GM12878 (cell line): ENCODE results near the gene ENAH. TPM values are rescaled to one million over a fixed set of nuclear protein-coding genes. Genes with fewer than 3 reads are reported as not detected.

Experiments
- ATAC-seq: fragments of 200-7000 bp; cut with Tn5 transposase; 3 replicates; pipeline ENCODE4 v1.9.1; 2020; ENCODE audit warnings: mild to moderate bottlenecking, moderate library complexity
- BruUV-seq: library from RNA; stranded (reverse); fragments of 400-500 nt; replicated peaks from 2 replicates; lab custom pipeline; 2021; lab: Mats Ljungman, UMichigan
- CTCF ChIA-PET: fragments of 300-600 bp; sonication (Branson Sonifier 250); formaldehyde crosslinking; extraction: SDS; loops from one replicate; lab custom pipeline; 2021; ENCODE audit warnings: inconsistent platforms; lab: Yijun Ruan, JAX
- POLR2A ChIA-PET: fragments of 350-600 bp; formaldehyde crosslinking; extraction: SDS; loops from one replicate; lab custom pipeline; 2021; ENCODE audit warnings: inconsistent platforms; lab: Charles Lee
- RAD21 ChIA-PET: fragments of 300-600 bp; sonication (Branson Sonifier 250); formaldehyde crosslinking; loops from one replicate; lab custom pipeline; 2023; ENCODE audit warnings: antibody characterized with exemption; ENCODE audit not compliant: unreplicated experiment; lab: Charles Lee
- SMC1A ChIA-PET: fragments of 300-600 bp; sonication (Branson Sonifier 250); formaldehyde crosslinking; loops from one replicate; lab custom pipeline; 2023; ENCODE audit not compliant: unreplicated experiment, uncharacterized antibody; lab: Charles Lee
- DNase-seq: peaks from one replicate; pipeline ENCODE4 v3.0.0-alpha.2; 2011; ENCODE audit warnings: low read depth, low spot score
- FAIRE-seq: peaks from 3 replicates; lab custom pipeline; 2011; peaks lifted over from hg19 to GRCh38; lab: Jason Lieb, UNC
- H2AFZ ChIP-seq: 2 replicates; pipeline ENCODE4 v1.6.0; 2011; ENCODE audit warnings: low read depth, low read length, control low read depth; ENCODE audit not compliant: control insufficient read depth
- H3K27ac ChIP-seq: 2 replicates; pipeline ENCODE4 v1.5.1; 2011; ENCODE audit warnings: control low read depth; ENCODE audit not compliant: control insufficient read depth, insufficient read depth
- H3K27me3 ChIP-seq, 2 experiments: replicated peaks in 1 of 2; 2 replicates each; pipeline versions ENCODE4 v1.6.0 to v1.6.1; 2011; ENCODE audit warnings: low read length in 1 of 2; ENCODE audit not compliant: control insufficient read depth in 2 of 2, insufficient read depth in 2 of 2
- H3K36me3 ChIP-seq, 2 experiments: 2 replicates each; pipeline ENCODE4 v1.5.1; 2011; ENCODE audit warnings: low read length in 1 of 2; ENCODE audit not compliant: control insufficient read depth in 2 of 2, insufficient read depth in 2 of 2
- H3K4me1 ChIP-seq: 2 replicates; pipeline ENCODE4 v1.6.1; 2011; ENCODE audit warnings: mild to moderate bottlenecking, low read length, moderate library complexity, mixed read lengths; ENCODE audit not compliant: control insufficient read depth, insufficient read depth
- H3K4me2 ChIP-seq: 2 replicates; pipeline ENCODE4 v1.6.0; 2011; ENCODE audit warnings: control low read depth; ENCODE audit not compliant: control insufficient read depth, insufficient read depth
- H3K4me3 ChIP-seq: fragments of 200-600 bp; sonication (generic); 2 replicates; pipeline ENCODE4 v1.5.1; 2016
- H3K79me2 ChIP-seq: 2 replicates; pipeline ENCODE4 v1.6.0; 2011; ENCODE audit warnings: low read length; ENCODE audit not compliant: control insufficient read depth, insufficient read depth
- H3K9ac ChIP-seq: 2 replicates; pipeline ENCODE4 v1.8.0; 2011; ENCODE audit warnings: low read length, control low read depth, mixed read lengths; ENCODE audit not compliant: control insufficient read depth, insufficient read depth
- H3K9me3 ChIP-seq: replicated peaks from 3 replicates; pipeline ENCODE4 v1.5.1; 2011; ENCODE audit warnings: mild to moderate bottlenecking, low read length; ENCODE audit not compliant: control insufficient read depth, insufficient read depth
- H4K20me1 ChIP-seq: 2 replicates; pipeline ENCODE4 v1.6.0; 2011; ENCODE audit not compliant: control insufficient read depth, insufficient read depth
- CBX5 ChIP-seq: sonication (generic); IDR thresholded peaks from 2 replicates; pipeline ENCODE4 v1.6.1; 2016; ENCODE audit warnings: low read depth, moderate library complexity, mild to moderate bottlenecking, inconsistent platforms
- CUX1 ChIP-seq: IDR thresholded peaks from 2 replicates; pipeline ENCODE4 v1.6.1; 2012; ENCODE audit warnings: improper control_type of control experiment, low read depth, low read length; ENCODE audit not compliant: insufficient replicate concordance
- HDAC6 ChIP-seq: fragments of 200-600 bp; sonication (generic); IDR thresholded peaks from one replicate; pipeline ENCODE4 v1.8.0; 2017; ENCODE audit warnings: antibody characterized with exemption; ENCODE audit not compliant: unreplicated experiment
- IRF3 ChIP-seq: fragments of 450-650 bp; IDR thresholded peaks from 2 replicates; pipeline ENCODE4 v1.6.1; 2014; ENCODE audit warnings: mild to moderate bottlenecking
- MAX ChIP-seq: IDR thresholded peaks from 2 replicates; pipeline ENCODE4 v1.6.1; 2012; ENCODE audit warnings: low read depth, low read length, improper control_type of control experiment
- MEF2A ChIP-seq: IDR thresholded peaks from 2 replicates; pipeline ENCODE4 v1.6.1; 2011; ENCODE audit warnings: low read depth, mild to moderate bottlenecking, low read length, moderate library complexity; ENCODE audit not compliant: insufficient read depth
- NFIC ChIP-seq: IDR thresholded peaks from 2 replicates; pipeline ENCODE4 v1.6.1; 2012; ENCODE audit warnings: low read depth, mild to moderate bottlenecking, inconsistent platforms, low read length, moderate library complexity
- REST ChIP-seq: IDR thresholded peaks from 2 replicates; pipeline ENCODE4 v1.6.1; 2012; ENCODE audit warnings: mild to moderate bottlenecking, low read depth, low read length
- RFX5 ChIP-seq: IDR thresholded peaks from 2 replicates; pipeline ENCODE4 v1.6.1; 2011; ENCODE audit warnings: low read depth, low read length, improper control_type of control experiment
- SMC3 ChIP-seq: IDR thresholded peaks from 2 replicates; pipeline ENCODE4 v1.6.1; 2011; ENCODE audit warnings: low read length, improper control_type of control experiment, borderline replicate concordance
- WGBS: methylation state at CpG from one replicate; pipeline ENCODE4 v1.1.6; 2016; ENCODE audit warnings: low lambda C conversion rate; ENCODE audit not compliant: insufficient replicate concordance, insufficient coverage; ENCODE audit errors: missing lambda C conversion rate; 5-methylcytosine and 5-hydroxymethylcytosine counted together
- in situ Hi-C: fragments of 300-500 bp; cut with MboI; formaldehyde crosslinking; loops from 9 replicates; pipeline ENCODE4 v1.14.3; 2018; ENCODE audit warnings: mixed read lengths
- intact Hi-C: fragments of 100-400 bp; cut with micrococcal nuclease; formaldehyde crosslinking; loops from one replicate; pipeline ENCODE4 v1.14.2; 2022; ENCODE audit not compliant: unreplicated experiment
- polyA plus RNA-seq, 11 experiments: library from polyadenylated mRNA; depleted of rRNA in 4 of 11; unstranded in 6 of 11; stranded (reverse) in 5 of 11; fragments of >200 nt; fragmentation: Nextera tagmentation in 4 of 11; fragmentation: Illumina TruSeq in 1 of 11; extraction: Ambion mirVana in 4 of 11; extraction: Trizol in 1 of 11; gene quantifications; 1 replicate in 1 of 11; 2 replicates in 10 of 11; pipeline versions ENCODE4 v1.2.1 to v1.2.3, GENCODE V29; 2011 to 2016; ENCODE audit warnings: inconsistent platforms in 2 of 11, missing spikeins in 2 of 11, low read depth in 1 of 11
- total RNA-seq, 4 experiments: library from RNA; depleted of rRNA in 3 of 4; stranded (reverse); fragments of >200 nt in 3 of 4; fragmentation: Illumina TruSeq in 1 of 4; extraction: Trizol in 1 of 4; gene quantifications; 2 replicates each; pipeline versions ENCODE4 v1.2.1 to v1.2.3, GENCODE V29; 2013 to 2021

The ENAH gene
- total and polyA plus RNA-seq, 10 of the 15 experiments (the other 5 are each of a cell fraction or from before 2014, with no cell fraction given), result under 0.01 to 0.62 (median 0.06) TPM; not detected in 5

- H3K27me3 ChIP-seq, result peaks cover 6 to 15% of the 10 kb centered on the region in 2 experiments
- BruUV-seq, result no TSS peak
- TF ChIP-seq HDAC6 (no peak), MEF2A (no peak), REST (no peak), MAX (no peak), RFX5 (no peak), NFIC (no peak), CUX1 (no peak), CBX5 (no peak), IRF3 (no peak), SMC3 (no peak)
- H3K9me3 ChIP-seq, result no peaks in the 10 kb centered on the region
- 74% methylated on average over 15 of the region's 15 CpGs for WGBS
- no peaks in the 10 kb centered on the region for H4K20me1 ChIP-seq
- no peak for ATAC-seq
- H3K36me3 ChIP-seq, result no peaks in the 10 kb centered on the region
- no peak overlapping the region for H3K4me3 ChIP-seq
- intact Hi-C loops (loop anchor here (10.0 kb wide), 1 partner anchor 180 kb away; no protein-coding TSS in a partner anchor), in situ Hi-C loops (no loop called here)
- no peak overlapping the region for H2AFZ ChIP-seq
- no peak overlapping the region for H3K4me2 ChIP-seq
- ChIA-PET SMC1A (interaction anchor here (1.0 kb wide), 1 partner anchor 157 kb away, joined by 4 read pairs; no protein-coding TSS in a partner anchor), CTCF (interaction anchor here (1.4 kb wide), 1 partner anchor 174 kb away, joined by 3 read pairs; no protein-coding TSS in a partner anchor), POLR2A (interaction anchor here (0.5 kb wide), 1 partner anchor 56 kb away, joined by 3 read pairs; no protein-coding TSS in a partner anchor), RAD21 (no interaction called here)
- H3K27ac ChIP-seq, result no peak overlapping the region
- no peak for FAIRE-seq
- no peaks in the 10 kb centered on the region for H3K79me2 ChIP-seq
- no peak overlapping the region for H3K9ac ChIP-seq
- peaks cover 4% of the 10 kb centered on the region for H3K4me1 ChIP-seq
- DNase-seq, result no peak
Measured at GRCh38 chr1:225654688-225655508, 2.0 kb upstream of the ENAH start.
